Left hindlimb (tissue), 1 donor: Measurements from ENCODE around the gene VIPR2.

Experiments used
- DNase-seq: peaks from one replicate; pipeline ENCODE4 v3.0.0-alpha.2; 2018

The VIPR2 gene

DNA sequence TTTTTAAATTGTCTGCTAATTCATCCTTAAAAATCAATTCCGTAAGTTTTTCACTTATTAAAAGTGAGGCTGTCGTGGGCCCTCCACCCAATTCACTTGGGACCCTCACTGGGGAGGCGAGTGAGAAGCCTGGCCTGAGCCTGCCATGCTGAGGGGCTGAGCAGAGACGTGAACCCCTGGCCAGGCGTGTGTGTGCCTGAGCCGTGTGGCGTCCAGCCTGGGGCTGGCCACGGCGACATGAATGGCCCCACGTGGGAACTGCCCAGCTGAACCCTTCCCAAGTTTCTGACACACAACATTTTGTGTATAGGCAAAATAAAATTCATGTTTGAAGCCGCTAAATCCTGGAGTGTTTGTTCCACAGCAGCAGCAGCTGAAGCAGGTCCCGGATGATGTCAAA lies 13.0 kb upstream of the VIPR2 start:
- no peak for DNase-seq

DNA sequence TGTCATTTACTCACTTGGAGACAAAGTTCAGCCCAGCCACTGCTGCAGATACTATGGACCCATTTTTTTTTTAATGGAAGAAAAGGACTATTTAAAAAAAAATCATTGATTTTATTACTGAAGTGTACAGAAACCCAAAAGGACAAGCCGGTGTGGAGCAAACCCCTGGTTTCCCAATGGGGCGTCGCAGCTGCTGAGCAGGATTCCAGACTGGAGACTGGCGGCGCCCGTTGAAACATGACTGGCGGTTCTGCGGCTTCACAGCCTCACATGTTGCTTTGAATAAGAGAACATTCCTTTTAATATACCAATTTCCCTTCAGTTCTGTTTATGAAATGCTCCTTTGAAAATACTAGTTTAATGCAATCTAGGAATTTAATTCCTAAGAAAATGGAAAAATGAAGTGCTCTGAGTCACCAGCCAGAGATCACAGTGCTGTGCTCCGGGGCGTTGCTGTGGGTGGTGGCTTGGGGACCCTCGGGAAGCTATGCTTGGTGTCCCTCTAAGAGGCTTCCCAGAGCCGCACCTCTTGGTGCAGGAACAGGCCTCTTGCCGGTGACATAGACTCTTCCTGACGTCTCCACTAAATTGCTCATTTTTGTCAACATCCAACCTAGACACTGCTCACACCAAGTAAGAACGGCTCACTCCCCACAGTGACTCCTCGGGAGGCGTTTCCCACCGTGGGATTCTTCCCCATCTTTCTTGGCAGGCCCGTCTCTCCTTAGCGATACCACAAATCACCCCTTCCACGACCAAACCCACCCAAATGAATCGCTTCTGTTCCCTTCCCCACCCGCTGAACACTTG lies 12.0 kb upstream of the VIPR2 start:
- no peak for DNase-seq

DNA sequence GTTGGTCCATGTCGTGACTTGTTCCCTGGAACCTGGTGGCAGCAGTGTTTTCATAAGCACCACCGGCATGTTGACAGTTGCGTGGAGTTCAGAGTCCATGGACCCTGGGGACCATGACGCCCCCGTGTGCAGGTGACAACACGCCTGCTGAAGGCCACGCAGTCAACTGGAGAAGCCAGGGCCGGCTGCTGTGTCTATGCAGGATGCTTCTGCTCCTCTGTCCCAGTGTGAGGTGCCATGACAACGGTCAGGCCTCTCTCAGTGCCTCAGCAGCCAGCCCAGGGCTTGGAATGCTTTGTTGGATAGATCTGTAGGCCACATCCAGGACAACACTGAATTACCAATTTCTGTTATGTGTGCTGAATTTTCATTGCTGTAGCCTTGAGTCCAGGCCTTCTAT lies 10.7 kb upstream of the VIPR2 start:
- no peak for DNase-seq

DNA sequence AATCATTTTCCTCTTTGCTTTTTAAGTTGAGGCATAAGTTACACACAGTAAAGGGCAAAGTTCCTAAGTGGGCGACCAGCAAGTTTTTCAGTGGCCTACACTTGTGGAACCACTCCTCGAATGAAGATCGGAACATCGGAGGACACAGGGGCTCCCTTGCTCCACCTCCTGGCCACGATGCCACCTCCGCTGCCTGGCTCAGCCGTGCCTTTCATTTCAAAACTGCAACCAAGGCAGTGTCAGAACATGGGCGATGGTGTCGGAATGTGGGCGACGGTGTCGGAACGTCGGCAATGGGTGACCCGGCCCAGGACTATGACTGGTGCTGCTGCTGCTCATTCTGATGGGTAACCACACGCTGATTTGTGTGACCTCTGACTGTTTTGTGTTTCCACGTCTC lies 9.6 kb upstream of the VIPR2 start:
- DNase-seq, result no peak

DNA sequence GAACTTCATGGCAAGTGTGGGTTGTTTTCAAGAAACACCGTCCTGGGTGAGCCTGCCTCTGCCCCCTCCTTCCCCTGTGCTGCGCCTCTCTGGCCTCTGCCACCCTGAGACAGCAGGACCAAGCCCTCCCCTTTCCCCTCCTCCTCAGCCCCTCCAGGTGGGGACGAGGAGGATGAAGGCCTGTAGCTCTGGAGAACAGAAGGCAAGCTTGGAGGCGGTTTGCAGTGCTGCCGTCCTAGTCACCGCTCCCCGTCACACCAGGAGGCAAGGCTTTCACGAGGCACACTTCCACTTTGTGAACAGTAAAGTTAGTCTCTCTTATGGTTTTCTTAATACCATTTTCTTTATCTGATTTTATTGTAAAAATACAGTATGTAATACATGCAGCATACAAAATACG lies 8.8 kb upstream of the VIPR2 start:
- DNase-seq, result no peak

DNA sequence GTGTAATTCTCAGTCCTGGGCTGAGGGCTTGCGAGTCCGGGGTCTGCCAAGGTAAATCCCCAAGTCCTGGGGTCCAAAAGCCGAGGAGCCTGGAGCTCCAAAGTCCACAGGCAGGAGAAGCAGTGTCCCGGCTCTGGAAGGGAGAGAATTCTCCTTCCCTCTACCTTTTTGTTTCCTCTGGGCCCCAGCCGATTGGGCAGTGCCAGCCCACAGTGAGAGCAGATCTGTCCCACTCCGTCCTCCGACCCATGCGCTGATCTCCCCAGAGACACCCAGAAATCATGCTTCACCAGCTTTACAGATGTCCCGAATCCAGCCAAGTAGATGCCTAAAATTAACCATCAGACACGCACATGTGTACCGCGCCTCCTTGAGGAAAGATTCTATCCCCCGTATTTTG lies 8.1 kb upstream of the VIPR2 start:
- no peak for DNase-seq

DNA sequence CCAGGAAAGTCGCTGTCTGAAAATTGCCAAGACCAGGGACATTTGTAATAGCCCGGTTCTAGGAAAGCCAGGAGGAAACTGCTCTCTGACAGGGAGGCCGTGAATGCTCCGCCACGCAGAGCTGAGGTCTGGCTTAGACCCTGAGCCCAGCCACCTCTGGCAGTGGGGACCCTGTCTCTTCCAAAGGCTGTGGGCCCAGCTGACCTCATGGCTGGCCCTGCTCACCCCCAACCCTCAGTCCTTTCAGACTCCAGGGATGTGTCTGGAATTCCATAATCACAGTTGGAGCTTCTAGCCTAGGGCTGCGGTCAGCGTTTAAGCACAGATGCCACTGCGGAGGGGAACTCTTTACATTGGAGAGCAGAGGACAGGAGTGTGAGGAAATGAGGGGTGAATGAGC lies 6.6 kb upstream of the VIPR2 start:
- DNase-seq, result no peak

DNA sequence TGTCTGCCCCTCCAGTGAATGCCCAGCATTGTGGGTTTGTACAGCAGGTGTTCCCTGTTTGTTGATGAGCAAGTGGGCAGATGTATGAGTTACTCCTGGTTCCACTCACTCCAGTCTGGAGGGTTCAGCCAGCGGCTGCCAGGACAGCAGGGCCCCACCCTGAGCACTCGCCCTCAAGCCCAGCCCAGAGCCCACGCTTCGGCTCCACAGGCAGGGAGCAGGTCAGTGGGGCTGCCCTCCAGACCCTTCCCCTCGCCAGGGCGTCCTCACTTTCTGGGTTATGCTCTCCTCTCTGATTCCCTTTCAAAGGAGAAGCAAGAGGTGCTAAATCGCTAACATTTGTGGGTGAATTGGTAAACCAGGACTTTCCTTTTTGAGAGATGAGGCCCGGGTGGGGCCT lies 4.8 kb upstream of the VIPR2 start:
- no peak for DNase-seq

DNA sequence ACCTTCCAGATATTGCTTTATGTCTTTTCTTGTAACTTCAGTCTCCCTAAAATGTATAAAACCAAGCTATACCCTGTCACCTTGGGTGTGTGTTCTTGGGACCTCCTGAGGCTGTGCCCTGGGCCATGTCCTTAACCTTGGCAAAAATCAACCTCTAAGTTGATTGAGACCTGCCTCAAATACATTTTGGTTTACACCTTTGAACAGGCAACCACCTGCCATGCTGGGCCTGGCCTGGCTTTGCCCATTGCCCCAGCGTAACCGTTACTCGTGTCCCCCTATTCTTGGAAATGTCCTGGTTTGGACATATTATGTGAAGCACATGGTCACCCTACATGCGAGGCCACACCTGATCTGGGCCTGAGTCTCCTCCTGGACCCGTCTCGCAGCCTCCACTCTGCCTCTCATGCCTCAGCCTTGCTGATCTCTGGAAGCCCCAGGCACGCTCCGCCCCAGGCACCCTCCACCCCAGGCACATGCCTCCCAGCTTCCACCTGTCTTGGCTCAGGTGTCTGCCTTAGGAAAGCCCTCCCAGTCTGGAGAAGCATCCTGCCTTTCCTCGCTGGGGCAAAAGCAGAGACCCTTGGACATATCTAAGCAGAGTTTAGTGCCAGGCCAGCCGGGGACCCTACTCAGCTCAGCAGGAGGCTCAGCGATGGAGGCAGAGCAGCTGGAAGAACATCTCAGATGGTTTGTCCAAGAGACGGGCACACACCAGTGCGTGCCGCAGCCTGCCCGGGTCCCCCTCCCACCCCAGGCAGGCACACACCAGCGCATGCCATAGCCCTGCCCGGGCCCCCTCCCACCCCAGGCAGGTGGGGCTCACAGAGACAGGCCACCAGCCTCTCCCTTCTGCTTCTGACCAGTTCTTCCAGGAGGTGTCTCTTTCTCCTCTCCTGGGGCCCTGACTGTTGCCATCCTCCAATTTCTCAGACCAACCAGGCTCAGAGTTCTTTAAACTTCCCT lies 4.0 kb upstream of the VIPR2 start:
- no peak for DNase-seq

DNA sequence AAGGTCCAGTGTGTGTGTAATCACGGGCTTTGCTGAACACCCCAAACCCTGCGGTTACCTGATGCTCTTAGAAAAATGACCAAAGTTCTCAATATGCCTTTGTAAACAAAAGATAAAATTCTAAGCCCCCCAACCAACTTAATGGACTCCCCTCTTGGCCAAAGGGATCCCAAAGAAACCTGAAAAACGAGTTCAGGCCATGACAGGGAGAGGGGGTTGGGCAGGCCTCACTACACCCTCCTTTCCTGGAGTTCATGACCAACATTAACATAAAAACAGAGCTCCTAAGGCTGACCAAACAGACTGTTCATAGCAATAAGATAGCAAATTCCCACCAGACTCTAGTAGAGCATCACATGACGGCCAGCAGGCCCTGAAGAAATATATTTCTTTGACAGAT lies 3.0 kb upstream of the VIPR2 start:
- DNase-seq, result no peak

DNA sequence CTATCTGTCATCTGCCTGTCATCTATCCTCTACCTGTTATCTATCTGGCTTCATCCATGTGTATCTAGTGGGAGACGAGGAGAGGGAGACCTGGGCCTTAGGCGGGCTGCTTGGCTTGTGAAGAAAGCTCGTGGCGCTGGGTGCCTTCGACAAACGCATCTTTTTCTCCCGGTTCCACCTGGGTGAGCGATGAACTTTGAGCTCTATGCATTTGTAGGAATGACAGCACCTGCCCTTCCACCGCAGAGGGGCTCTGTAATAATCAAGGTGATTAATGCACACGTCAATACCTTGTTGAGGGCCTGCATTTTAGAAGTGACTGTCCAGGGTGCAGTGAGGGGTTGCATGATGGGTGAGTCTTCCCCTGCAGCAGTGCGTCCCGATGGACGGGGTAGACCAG lies 2.6 kb upstream of the VIPR2 start:
- no peak for DNase-seq

DNA sequence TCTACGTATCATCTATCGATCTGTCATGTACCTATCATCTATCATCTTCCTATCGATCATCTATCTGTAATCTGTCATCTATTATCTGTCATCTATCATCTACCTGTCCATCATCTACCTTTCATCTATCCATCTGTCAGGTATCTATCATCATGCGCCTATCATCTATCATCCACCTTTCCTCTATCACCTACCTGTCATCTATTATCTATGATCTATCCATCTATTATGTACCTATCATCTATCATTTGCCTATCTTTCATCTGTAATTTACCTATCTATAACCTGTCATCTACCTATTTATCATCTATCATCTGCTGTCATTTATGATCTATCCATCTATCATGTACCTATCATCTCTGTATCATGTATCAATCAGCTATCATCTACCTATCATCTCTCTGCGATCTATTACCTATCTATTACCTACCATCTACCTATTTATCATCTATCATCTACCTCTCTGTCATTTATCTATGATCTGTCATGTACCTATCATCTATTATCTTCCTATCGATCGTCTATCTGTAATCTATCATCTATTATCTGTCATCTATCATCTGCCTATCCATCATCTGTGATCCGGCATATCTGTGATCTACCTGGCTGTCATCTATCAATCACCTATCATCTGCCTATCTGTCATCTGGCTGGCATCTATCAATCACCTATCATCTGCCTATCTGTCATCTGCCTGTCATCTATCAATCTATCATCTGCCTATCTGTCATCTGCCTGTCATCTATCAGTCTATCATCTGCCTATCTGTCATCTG lies 1.6 kb upstream of the VIPR2 start:
- no peak for DNase-seq

DNA sequence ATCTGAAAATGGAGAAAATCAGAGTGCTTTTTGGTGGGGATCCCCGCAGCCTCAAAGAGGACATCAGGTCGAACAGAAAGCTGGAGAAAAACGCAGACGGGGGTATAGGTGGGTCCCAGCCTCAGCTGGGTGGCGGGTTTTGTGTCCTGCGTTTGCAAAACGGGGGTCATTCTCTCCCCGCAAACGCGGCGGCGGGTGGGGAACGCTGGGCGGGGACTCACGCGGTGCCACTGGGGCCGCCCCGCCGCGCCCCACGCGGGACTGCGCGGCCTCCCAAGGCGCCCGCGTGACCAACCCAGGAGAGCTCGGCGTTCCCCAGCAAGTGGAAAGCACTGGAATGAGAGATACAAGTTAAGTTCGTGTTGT lies 806 bp upstream of the VIPR2 start:
- DNase-seq, result no peak

DNA sequence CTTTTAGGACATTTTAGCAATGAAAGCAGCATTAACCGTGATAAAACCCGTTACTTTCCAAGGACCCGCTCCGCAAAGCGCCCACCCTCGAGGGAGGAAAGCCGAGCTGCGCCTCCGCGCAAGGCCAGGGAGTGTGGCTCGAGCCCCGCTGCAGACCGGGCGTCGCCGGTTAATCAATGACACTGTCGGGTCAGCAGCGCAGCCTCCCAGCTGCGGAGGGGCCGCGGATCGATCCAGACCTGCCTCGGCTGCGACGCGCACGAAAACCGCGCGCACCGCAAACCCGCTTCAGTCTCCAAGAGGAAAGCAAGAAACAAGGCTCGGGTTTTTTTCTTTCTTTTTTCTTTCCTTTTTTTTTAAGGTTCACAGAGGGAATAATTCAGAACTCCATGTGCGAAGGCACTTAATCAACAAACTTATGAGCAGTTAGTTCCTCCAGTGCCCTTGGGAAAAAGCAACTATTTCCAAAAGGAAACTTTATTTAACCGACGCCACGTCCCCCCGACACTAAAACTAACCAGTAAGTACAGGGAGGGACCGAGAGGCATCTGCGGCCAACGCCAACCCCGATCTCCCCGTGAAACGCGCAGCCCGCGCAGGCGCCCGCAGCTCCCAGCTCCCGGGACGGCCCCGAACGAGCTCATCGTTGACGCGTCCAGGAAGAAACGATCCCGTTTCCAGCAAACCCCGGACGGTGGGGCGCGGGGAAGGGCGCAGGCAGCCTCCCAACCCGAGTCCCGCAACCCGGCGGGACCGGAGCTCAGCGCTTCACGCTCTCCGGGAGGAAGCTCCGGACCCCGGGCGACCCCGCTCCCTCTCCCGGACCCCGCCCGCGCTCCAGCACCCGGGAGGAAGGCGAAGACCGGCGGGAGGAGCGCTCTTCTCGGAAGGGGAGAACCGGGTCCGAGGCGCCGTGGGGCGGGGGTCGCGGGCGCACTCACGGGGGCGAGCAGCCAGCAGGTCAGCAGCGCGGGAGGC lies 598 bp downstream of the VIPR2 start:
- peak; percentile 52 for DNase-seq

DNA sequence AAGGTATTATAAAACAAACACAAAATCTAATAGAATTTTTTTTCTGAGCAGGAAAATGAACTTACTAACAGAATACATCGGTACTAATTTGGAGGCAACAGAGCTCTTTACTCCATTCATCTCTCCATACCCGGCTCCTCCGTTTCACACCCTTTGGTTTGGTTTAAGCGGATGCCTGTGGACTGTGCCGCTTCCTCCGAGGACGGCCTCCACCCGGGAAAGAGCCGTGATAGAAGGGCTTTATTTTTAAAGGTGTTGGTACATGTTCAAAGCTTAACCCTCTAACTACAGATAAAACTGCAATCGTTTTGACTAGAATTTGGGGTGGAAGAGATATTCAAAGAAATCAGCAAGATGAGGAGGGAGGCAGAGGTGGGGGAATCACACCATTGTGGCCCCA lies 1.9 kb downstream of the VIPR2 start:
- DNase-seq, result no peak

DNA sequence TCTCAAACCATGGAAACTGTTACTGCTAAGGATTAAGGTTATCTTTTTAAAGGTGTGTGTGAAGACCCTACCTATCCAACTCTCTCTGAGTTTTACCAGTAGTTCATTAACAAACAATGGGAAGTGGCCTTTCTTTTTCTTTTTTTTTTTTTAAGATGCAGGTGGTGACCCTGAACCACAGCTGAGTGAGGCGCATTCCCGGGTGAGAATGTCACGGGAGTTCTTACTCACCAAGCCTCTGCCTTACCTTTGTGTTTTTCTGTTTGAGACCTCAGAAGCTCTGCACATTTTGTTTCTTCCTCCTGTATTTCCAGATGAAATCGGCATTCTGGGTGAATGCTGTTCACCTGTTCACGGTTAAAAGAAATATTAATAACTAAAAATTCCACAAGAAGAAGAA lies 2.5 kb downstream of the VIPR2 start:
- no peak for DNase-seq

DNA sequence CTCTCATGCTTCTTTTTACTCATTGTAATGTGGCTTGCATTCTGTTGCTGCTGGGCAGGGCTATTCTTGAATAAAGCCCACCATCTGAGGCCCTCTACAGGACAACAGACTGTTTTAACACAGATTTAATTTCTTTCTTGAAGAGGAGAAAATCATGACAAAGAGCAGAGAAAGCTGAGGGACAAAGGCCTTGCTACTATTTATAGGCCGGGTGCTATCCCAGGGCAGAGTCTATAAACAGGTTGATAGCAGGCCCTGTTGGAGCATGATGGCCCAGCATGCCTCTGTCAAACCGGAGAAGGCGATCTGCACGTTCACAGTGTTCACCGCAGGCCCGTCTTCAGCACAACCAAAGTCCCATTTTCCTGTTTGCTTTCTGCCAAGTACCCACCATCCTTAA lies 3.0 kb downstream of the VIPR2 start:
- DNase-seq, result no peak

DNA sequence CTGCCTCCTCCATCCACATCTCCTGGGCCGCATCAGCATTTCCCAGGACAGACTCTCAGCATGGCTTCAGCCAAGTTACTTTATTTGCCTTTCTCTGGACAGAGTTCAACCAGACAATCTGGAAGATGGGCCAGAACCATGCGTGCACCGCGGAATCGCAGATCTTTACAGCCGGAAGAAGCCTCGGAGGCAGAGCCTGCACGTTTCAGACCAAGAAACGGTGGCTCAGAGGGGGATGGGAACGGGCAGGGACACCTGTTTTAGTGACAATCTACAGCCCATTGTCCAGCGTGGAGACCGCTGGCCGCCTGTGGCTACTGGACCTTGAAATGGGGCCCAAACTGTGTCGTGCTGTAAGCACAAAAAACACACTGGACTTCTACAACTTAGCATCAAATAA lies 3.5 kb downstream of the VIPR2 start:
- DNase-seq, result no peak

DNA sequence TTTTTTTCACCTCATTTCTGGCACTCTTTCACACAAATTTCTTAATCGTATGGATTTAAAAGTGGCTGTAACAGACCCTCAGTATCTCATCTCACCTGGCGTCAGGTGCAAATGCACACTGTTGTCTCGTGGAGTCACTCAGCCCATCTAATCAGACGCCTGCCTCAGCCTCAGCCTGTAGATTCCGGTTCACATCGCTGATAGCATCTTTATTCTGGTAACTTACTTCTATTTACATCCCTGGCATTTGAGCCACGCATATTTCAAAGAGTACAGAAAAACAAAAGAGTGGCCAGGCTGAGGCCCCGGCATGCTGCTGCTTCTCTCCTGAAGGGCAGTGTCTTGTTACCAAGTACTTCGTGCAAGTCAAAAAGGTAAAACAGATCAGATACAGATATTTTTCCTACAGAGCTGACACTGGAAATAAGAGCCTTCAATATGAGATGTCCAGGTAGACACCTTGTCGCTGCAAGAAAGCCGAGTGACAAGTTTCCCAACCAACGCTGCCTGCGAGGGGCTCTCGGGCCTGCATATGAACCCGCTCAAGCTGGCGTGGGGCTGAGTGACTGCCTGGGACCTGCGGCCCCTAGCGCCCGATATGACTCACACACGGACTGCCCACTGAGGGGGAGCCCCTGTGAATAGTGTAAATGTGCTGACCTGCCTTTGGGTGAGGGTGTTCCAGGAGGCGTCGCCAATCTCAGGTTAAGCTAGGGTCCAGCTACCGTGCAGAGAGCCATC lies 4.3 kb downstream of the VIPR2 start:
- no peak for DNase-seq

DNA sequence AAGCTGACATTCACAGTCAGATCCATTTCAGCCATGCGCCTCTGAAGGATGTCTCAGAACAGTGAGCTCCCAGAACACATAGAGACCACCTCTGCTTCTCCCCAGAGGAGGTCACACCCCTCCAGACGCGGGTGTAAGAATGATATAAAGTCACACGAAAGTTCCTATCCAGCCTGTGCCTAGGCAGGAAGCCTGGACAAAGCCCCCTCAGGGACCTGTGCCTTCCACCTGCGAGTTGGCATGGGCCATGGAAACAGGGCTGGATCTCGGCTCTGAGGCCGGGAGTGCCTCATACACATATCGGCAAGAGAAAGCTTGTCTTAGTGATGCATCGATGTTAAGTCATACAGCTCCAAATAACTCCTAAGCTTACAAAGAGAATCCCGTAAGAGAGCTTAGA lies 5.0 kb downstream of the VIPR2 start:
- DNase-seq, result no peak

DNA sequence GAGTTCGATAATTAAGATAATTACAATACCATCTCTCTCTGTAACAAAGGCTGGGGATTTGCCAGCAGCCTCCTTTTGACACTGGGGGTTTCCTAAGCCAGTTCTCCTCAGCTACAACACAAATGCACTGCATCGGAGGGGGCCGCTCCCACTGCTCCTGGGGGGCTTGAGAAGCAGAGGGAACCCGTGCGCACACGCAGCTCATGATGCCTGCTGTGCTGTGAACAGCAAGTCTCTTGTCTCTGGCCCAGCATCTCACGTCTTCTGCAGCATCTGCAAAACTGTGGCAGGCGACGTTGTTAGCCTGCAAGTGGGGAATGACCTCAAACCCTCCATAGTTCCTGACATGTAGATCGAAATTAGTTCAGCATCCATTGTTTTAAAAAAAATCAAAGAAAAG lies 5.5 kb downstream of the VIPR2 start:
- no peak for DNase-seq

DNA sequence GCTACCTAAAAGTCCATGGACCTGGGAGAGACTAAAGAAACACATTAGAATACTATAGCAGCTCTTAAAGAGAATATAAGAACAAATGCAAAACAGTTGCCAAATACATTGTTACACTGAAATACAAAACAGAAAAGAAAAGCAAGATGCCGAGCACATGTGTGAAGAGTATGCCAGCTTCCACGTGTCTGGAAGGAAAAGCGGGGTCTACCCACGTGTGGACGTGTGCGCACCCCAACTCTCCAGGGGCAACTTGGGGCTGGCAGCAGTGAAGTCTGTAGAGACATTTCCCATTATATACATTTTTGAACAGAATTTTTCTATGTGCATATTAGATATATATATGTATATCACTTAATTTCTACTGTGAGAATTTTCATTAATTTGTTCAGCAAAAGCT lies 6.2 kb downstream of the VIPR2 start:
- no peak for DNase-seq
